GM19324 (cell line): ENCODE measurements around the gene SOD1.

Experiments
- ATAC-seq: cut with Tn5 transposase; IDR thresholded peaks from one replicate; pipeline ENCODE4 v1.9.1; 2021; ENCODE audit warnings: mild to moderate bottlenecking, moderate library complexity; ENCODE audit not compliant: unreplicated experiment, low FRiP score

Gene SOD1

GRCh38 chr21:31678478-31678877 is 19.0 kb downstream of the SOD1 start:
- ATAC-seq: no peak

- no peak for ATAC-seq
Observed at GRCh38 chr21:31682620-31683019, 23.1 kb downstream of the SOD1 start.

- ATAC-seq: no peak
Observed at GRCh38 chr21:31683029-31683428, 23.5 kb downstream of the SOD1 start.

- no peak for ATAC-seq
Observed at GRCh38 chr21:31684918-31685317, 25.4 kb downstream of the SOD1 start.

GRCh38 chr21:31686272-31686915 is 26.9 kb downstream of the SOD1 start:
- ATAC-seq: no peak

- ATAC-seq: no peak
Observed at GRCh38 chr21:31687108-31687507, 27.6 kb downstream of the SOD1 start.

GRCh38 chr21:31688603-31689368 is 29.3 kb downstream of the SOD1 start:
- ATAC-seq: no peak

GRCh38 chr21:31693222-31693621 is 33.7 kb downstream of the SOD1 start:
- no peak for ATAC-seq

- no peak for ATAC-seq
Observed at GRCh38 chr21:31696424-31696823, 36.9 kb downstream of the SOD1 start.

GRCh38 chr21:31698461-31698860 is 39.0 kb downstream of the SOD1 start:
- ATAC-seq: no peak

GRCh38 chr21:31700040-31700439 is 40.5 kb downstream of the SOD1 start:
- ATAC-seq: no peak

- ATAC-seq: no peak
Observed at GRCh38 chr21:31706562-31706961, 47.1 kb downstream of the SOD1 start.

- no peak for ATAC-seq
Observed at GRCh38 chr21:31707499-31707898, 48.0 kb downstream of the SOD1 start.

GRCh38 chr21:31708541-31708940 is 49.0 kb downstream of the SOD1 start:
- ATAC-seq: no peak

- no peak for ATAC-seq
Observed at GRCh38 chr21:31710586-31710985, 51.1 kb downstream of the SOD1 start.

- ATAC-seq: no peak
Observed at GRCh38 chr21:31711326-31711725, 51.8 kb downstream of the SOD1 start.

GRCh38 chr21:31711745-31712285 is 52.3 kb downstream of the SOD1 start:
- ATAC-seq: no peak

GRCh38 chr21:31713115-31713514 is 53.6 kb downstream of the SOD1 start:
- no peak for ATAC-seq

GRCh38 chr21:31713973-31714740 is 54.7 kb downstream of the SOD1 start:
- ATAC-seq: no peak

- no peak for ATAC-seq
Observed at GRCh38 chr21:31714741-31715365, 55.4 kb downstream of the SOD1 start.

GRCh38 chr21:31716106-31716505 is 56.6 kb downstream of the SOD1 start:
- ATAC-seq: no peak
